ENCODE measurements around the gene SLC6A3. TPM values are rescaled to one million over a fixed set of nuclear protein-coding genes. Genes with fewer than 3 reads are reported as not detected.
A peak's percentile ranks its signal among the peaks of the same experiment; 100 is the strongest.
"Not testable (repeated sequence)": the region's sequence is repeated elsewhere in the genome, so short reads cannot be mapped to it uniquely, and the experiment has no call there.

SLC6A3 gene
- total and polyA plus RNA-seq, 5 donors from 2014 or later = 0.27 TPM; not detected in 4

DNA sequence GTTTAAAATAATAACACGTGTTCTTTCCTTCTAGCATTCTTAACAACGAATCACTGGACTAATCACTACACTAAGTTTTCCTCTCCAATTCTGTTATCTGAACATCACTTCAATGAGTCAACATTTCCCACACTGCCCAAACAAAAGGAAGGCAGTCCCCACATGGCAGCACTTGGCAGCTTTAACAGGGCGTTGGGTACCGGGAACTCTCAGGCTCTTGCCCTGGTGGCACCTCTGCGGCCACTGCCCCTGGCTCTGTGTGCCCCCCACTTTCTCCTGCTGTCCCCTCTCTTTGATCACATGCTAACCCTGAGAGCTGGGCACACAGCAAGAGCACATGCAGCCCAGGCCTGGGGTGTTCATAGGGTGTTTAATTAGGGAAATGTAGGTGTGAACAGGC is 15.7 kb downstream of the SLC6A3 start:
- Mint-ChIP-seq H3K27ac (no peak overlapping the region), H3K4me3 (no peak overlapping the region), H3K36me3 (no peaks in the 10 kb centered on the region), H3K4me1 (no peaks in the 10 kb centered on the region), H3K9me3 (peaks cover 0 to 44% (median 13%) of the 10 kb centered on the region in 7 donors), H3K27me3 (no peaks in the 10 kb centered on the region)
- Histone ChIP-seq H3K27ac (ENCODE audit: insufficient read depth, low read length, poor library complexity, severe bottlenecking) (no peak overlapping the region), H3K4me1 (ENCODE audit: control insufficient read depth, insufficient read depth, low read length, poor library complexity, severe bottlenecking) (no peaks in the 10 kb centered on the region), H3K4me3 (ENCODE audit: low read depth, low read length) (no peak overlapping the region), H3K9me3 (ENCODE audit: control insufficient read depth in 2 of 2, low read length in 2 of 2) (peaks cover 16 to 41% of the 10 kb centered on the region in 2 experiments), H3K36me3 (ENCODE audit: control insufficient read depth, insufficient read depth, low read length) (no peaks in the 10 kb centered on the region), H3K27me3 (ENCODE audit: control insufficient read depth, insufficient read depth, low read length) (peaks cover 1% of the 10 kb centered on the region)
- DNase-seq (no peak), ATAC-seq (ENCODE audit: low read depth in 2 of 2) (no peak)

DNA sequence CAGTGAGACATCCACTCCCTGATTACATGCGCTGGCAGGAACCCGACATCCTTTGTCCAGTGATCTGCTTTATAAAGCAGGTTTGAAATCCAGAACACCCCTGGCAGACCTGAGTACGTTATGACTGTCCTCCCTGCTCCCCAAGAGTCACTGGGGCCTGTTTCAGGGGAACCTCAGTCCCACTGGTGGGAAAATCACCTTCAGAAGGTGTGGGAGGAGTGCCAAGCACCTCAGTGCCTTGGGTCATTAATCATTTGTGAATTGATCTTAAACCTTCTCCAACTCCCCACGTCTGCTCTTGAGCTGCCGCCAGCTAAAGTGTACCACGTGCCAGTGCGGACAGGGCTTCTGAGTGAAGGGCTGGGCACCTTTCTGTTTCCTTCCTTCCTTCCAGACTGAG is 16.2 kb downstream of the SLC6A3 start:
- Mint-ChIP-seq H3K27me3 (no peaks in the 10 kb centered on the region), H3K4me3 (no peak overlapping the region), H3K36me3 (no peaks in the 10 kb centered on the region), H3K9me3 (peaks cover 0 to 44% (median 12%) of the 10 kb centered on the region in 7 donors), H3K4me1 (no peaks in the 10 kb centered on the region), H3K27ac (no peak overlapping the region)
- peaks cover 1% of the 10 kb centered on the region for H3K27me3 ChIP-seq (ENCODE audit: control insufficient read depth, insufficient read depth, low read length)
- no peak overlapping the region for H3K4me3 ChIP-seq (ENCODE audit: low read depth, low read length)
- H3K27ac ChIP-seq (ENCODE audit: insufficient read depth, low read length, poor library complexity, severe bottlenecking) = no peak overlapping the region
- H3K36me3 ChIP-seq (ENCODE audit: control insufficient read depth, insufficient read depth, low read length) = no peaks in the 10 kb centered on the region
- H3K9me3 ChIP-seq (ENCODE audit: control insufficient read depth in 2 of 2, low read length in 2 of 2) = peaks cover 16 to 41% of the 10 kb centered on the region in 2 experiments
- no peaks in the 10 kb centered on the region for H3K4me1 ChIP-seq (ENCODE audit: control insufficient read depth, insufficient read depth, low read length, poor library complexity, severe bottlenecking)
- DNase-seq (no peak), ATAC-seq (ENCODE audit: low read depth in 2 of 2) (no peak)

DNA sequence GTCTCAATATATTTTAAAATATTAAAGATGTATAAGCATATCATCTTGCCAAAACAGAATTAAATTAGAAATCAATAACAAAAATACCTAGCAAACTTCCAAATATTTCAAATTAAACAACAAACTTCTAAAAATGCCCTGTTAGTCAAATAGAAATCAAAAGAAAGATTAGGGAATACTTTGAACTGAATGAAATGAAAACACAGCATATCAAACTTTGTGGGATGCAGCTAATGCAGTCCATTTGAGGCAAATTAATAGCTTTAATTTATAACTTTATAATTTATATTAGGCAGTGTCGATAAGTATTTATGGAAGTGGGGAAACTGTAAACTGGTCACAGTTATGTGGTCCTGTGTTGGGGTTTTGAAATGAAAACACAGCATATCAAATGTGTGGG is 17.1 kb downstream of the SLC6A3 start:
- no peaks in the 10 kb centered on the region for H3K36me3 Mint-ChIP-seq
- Histone ChIP-seq H3K9me3 (ENCODE audit: control insufficient read depth in 2 of 2, low read length in 2 of 2) (peaks cover 16 to 41% of the 10 kb centered on the region in 2 experiments), H3K36me3 (ENCODE audit: control insufficient read depth, insufficient read depth, low read length) (no peaks in the 10 kb centered on the region), H3K4me3 (ENCODE audit: low read depth, low read length) (no peak overlapping the region), H3K27ac (ENCODE audit: insufficient read depth, low read length, poor library complexity, severe bottlenecking) (no peak overlapping the region), H3K27me3 (ENCODE audit: control insufficient read depth, insufficient read depth, low read length) (peaks cover 1% of the 10 kb centered on the region), H3K4me1 (ENCODE audit: control insufficient read depth, insufficient read depth, low read length, poor library complexity, severe bottlenecking) (no peaks in the 10 kb centered on the region)
- H3K27ac Mint-ChIP-seq = no peak overlapping the region
- no peak for DNase-seq
- no peaks in the 10 kb centered on the region for H3K27me3 Mint-ChIP-seq
- no peaks in the 10 kb centered on the region for H3K4me1 Mint-ChIP-seq
- no peak overlapping the region for H3K4me3 Mint-ChIP-seq
- ATAC-seq (ENCODE audit: low read depth in 2 of 2) = no peak
- H3K9me3 Mint-ChIP-seq = peaks cover 0 to 40% (median 12%) of the 10 kb centered on the region in 7 donors

DNA sequence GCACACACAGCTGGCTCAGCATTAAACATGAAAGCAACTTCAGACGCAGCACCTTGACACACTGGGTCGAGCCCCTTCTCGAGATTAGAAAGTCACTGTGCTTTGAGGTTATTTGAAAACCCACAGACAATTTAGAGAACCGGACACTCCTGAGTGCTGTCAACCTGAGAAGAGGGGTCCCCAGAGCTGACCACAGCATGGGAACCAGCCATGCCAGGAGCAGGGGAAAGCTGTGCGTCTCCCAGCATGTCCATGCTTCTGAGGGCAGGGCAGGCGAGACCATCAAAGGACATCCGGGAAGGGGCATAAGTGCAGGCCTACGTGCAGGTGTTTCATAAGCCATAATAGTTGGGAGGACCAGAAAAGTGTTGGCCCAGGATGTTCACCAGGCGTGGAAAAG is 20.5 kb downstream of the SLC6A3 start:
- no peaks in the 10 kb centered on the region for H3K36me3 Mint-ChIP-seq
- no peak overlapping the region for H3K27ac ChIP-seq (ENCODE audit: insufficient read depth, low read length, poor library complexity, severe bottlenecking)

DNA sequence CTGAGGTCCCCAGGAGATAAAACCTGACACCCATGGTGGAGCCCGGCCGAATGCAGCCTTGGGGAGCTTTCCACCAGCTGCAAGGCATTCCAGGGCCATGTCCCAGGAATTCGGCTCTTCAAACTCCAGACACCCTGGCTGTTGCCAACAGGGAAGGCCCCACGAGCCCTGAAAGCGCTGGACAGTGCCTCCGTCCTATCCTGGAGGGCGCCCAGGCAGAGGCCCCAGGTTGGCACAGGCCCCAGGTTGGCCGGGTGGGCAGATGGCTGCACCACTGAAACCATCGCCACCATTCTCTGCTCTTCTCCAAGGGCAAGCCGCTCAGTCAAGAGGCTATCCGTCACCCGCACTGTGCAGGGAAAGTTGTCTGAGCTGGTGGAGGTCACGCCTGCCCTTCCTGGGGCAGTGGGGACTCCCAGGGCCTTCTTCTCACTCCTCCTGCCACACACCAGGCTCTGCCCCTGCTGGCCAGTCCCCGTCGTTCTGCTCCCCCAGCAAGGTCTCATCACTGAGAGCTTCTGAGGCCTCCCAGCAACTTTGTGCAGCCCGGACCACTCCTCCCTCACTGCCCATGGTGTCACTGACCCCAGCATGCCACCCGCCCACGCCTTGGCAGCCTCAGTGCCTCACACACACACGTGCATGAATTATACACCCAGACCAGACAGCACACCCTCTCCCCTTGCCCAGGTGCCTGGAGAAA is 21.2 kb downstream of the SLC6A3 start:
- H3K27ac ChIP-seq (ENCODE audit: insufficient read depth, low read length, poor library complexity, severe bottlenecking) = no peak overlapping the region
- Mint-ChIP-seq H3K4me3 (no peak overlapping the region), H3K27ac (peak overlapping the region in 1 of 3 donors; percentile 10), H3K36me3 (no peaks in the 10 kb centered on the region), H3K4me1 (no peaks in the 10 kb centered on the region), H3K27me3 (no peaks in the 10 kb centered on the region), H3K9me3 (peaks cover 0 to 30% (median 13%) of the 10 kb centered on the region in 7 donors)
- DNase-seq = no peak
- no peak for ATAC-seq (ENCODE audit: low read depth in 2 of 2)
- H3K36me3 ChIP-seq (ENCODE audit: control insufficient read depth, insufficient read depth, low read length) = no peaks in the 10 kb centered on the region
- peaks cover 1% of the 10 kb centered on the region for H3K27me3 ChIP-seq (ENCODE audit: control insufficient read depth, insufficient read depth, low read length)
- H3K9me3 ChIP-seq (ENCODE audit: control insufficient read depth in 2 of 2, low read length in 2 of 2) = peaks cover 16 to 26% of the 10 kb centered on the region in 2 experiments
- H3K4me1 ChIP-seq (ENCODE audit: control insufficient read depth, insufficient read depth, low read length, poor library complexity, severe bottlenecking) = no peaks in the 10 kb centered on the region
- H3K4me3 ChIP-seq (ENCODE audit: low read depth, low read length) = no peak overlapping the region

More for the DNA sequence above, 20.5 kb downstream of the SLC6A3 start:
- Mint-ChIP-seq H3K27me3 (no peaks in the 10 kb centered on the region), H3K27ac (no peak overlapping the region), H3K4me1 (no peaks in the 10 kb centered on the region), H3K9me3 (peaks cover 0 to 34% (median 14%) of the 10 kb centered on the region in 7 donors), H3K4me3 (no peak overlapping the region)
- Histone ChIP-seq H3K4me1 (ENCODE audit: control insufficient read depth, insufficient read depth, low read length, poor library complexity, severe bottlenecking) (no peaks in the 10 kb centered on the region), H3K36me3 (ENCODE audit: control insufficient read depth, insufficient read depth, low read length) (no peaks in the 10 kb centered on the region), H3K9me3 (ENCODE audit: control insufficient read depth in 2 of 2, low read length in 2 of 2) (peaks cover 16 to 33% of the 10 kb centered on the region in 2 experiments), H3K27me3 (ENCODE audit: control insufficient read depth, insufficient read depth, low read length) (peaks cover 1% of the 10 kb centered on the region), H3K4me3 (ENCODE audit: low read depth, low read length) (no peak overlapping the region)
- no peak for ATAC-seq (ENCODE audit: low read depth in 2 of 2)
- no peak for DNase-seq

DNA sequence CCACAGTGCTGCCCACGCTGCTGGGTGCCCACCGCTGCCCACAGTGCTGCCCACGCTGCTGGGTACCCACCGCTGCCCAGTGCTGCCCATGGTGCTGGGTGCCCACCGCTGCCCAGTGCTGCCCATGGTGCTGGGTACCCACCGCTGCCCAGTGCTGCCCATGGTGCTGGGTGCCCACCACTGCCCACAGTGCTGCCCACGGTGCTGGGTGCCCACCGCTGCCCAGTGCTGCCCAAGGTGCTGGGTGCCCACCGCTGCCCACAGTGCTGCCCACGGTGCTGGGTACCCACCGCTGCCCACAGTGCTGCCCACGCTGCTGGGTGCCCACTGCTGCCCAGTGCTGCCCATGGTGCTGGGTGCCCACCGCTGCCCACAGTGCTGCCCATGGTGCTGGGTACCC is 22.7 kb downstream of the SLC6A3 start:
- peaks cover 6 to 11% of the 10 kb centered on the region in 2 experiments for H3K9me3 ChIP-seq (ENCODE audit: control insufficient read depth in 2 of 2, low read length in 2 of 2)
- not testable (repeated sequence) for H3K4me3 ChIP-seq (ENCODE audit: low read depth, low read length); H3K27me3 Mint-ChIP-seq; H3K27me3 ChIP-seq (ENCODE audit: control insufficient read depth, insufficient read depth, low read length); DNase-seq; H3K4me1 ChIP-seq (ENCODE audit: control insufficient read depth, insufficient read depth, low read length, poor library complexity, severe bottlenecking); H3K27ac Mint-ChIP-seq; H3K36me3 ChIP-seq (ENCODE audit: control insufficient read depth, insufficient read depth, low read length); H3K4me3 Mint-ChIP-seq; H3K36me3 Mint-ChIP-seq; H3K4me1 Mint-ChIP-seq; ATAC-seq (ENCODE audit: low read depth in 2 of 2); H3K27ac ChIP-seq (ENCODE audit: insufficient read depth, low read length, poor library complexity, severe bottlenecking)
- H3K9me3 Mint-ChIP-seq = peaks cover 0 to 24% (median 9%) of the 10 kb centered on the region in 7 donors

DNA sequence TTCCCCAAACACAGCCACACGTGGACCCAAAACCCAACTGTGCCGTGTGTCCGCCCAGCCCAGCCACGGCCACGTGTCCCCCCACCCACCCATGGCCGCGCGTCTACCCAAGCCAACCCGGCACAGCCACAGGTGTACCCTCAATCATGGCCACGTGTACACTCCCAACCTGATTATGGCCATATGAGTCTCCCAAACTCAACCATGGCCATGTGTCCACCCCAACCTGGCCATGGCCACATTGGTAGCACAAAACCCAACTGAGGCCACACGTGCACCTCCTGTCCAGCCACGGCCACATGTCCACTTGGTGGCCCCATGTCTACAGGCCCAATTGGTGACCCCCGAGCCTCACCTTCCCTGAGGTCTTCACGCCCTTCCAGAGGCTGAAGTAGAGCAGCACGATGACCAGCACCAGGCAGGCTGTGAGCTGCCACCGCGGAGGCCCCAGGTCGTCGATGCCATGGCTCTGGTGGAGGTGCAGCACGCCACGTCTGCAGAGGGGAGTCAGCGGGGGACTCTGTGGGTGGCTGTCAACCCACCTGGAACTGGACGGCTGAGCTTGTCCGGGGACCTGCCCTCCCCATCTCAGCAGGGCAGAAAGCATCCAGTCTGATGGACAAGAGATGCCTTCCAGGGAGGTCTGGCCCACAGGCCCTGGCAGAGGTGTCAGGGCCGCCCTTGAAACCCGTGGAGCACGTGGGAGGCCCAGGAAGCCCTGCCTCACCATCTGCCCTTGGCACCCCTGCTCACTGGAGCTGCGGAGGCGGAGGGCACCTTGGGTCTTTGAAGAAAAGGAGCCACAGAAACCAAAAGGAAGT is 23.5 kb downstream of the SLC6A3 start:
- H3K4me1 ChIP-seq (ENCODE audit: control insufficient read depth, insufficient read depth, low read length, poor library complexity, severe bottlenecking) = no peaks in the 10 kb centered on the region
- H3K27me3 Mint-ChIP-seq = no peaks in the 10 kb centered on the region
- DNase-seq (no peak), ATAC-seq (ENCODE audit: low read depth in 2 of 2) (no peak)
- H3K36me3 Mint-ChIP-seq = no peaks in the 10 kb centered on the region
- no peak overlapping the region for H3K27ac ChIP-seq (ENCODE audit: insufficient read depth, low read length, poor library complexity, severe bottlenecking)
- H3K27ac Mint-ChIP-seq = no peak overlapping the region
- H3K4me3 ChIP-seq (ENCODE audit: low read depth, low read length) = no peak overlapping the region
- peaks cover 0 to 16% (median 2%) of the 10 kb centered on the region in 7 donors for H3K9me3 Mint-ChIP-seq
- H3K4me3 Mint-ChIP-seq = no peak overlapping the region
- peaks cover 0 to 4% of the 10 kb centered on the region in 2 experiments for H3K9me3 ChIP-seq (ENCODE audit: control insufficient read depth in 2 of 2, low read length in 2 of 2)
- no peaks in the 10 kb centered on the region for H3K27me3 ChIP-seq (ENCODE audit: control insufficient read depth, insufficient read depth, low read length)
- no peaks in the 10 kb centered on the region for H3K36me3 ChIP-seq (ENCODE audit: control insufficient read depth, insufficient read depth, low read length)
- H3K4me1 Mint-ChIP-seq = peaks cover 0 to 5% (median 0%) of the 10 kb centered on the region in 4 donors

All from CD4-positive, CD25-positive, alpha-beta regulatory T cell (primary cell).